SW 1271 (cell line): ENCODE data around the gene CXCL12.

Experiments used
- DNase-seq, 2 experiments: peaks; one replicate each; lab custom pipeline; 2025; lab: John Stamatoyannopoulos, UW

Gene CXCL12

DNA sequence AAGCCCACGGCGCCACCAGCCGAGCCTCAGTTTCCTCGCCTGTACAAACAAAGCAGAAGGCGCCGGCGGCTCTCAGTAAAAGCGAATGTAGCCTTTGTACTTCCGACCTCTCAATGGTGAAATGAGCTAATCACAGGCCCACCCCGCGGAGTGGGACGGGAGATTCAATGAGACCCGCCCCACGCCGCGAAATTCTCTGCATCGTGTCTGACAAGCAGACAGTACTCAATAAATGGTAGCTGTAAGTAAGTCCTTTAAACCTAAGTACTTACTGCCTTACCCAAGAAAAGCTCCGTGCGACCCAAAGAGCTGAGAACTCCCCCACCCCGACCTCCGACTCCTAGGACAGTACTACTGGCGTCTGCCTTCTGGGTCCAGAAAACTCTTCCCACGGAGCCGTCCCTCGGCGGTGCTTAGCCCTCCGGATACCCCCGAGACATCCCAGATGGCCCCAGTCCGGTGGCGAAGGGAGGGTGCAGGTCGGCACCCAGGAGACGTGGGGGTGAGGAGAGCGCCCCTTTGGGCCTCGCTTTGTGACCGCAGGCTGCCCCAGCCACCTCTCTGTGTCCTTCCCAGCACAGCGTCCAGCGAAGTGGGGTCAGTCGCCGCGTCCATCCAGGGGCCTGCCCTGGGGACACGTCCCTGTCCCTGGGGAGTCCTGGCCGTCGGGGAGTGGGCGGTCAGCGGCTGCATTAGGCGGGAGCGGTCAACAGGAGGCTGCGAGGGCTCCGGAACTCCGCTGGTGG lies 972 bp upstream of the CXCL12 start:
- DNase-seq: no peak

DNA sequence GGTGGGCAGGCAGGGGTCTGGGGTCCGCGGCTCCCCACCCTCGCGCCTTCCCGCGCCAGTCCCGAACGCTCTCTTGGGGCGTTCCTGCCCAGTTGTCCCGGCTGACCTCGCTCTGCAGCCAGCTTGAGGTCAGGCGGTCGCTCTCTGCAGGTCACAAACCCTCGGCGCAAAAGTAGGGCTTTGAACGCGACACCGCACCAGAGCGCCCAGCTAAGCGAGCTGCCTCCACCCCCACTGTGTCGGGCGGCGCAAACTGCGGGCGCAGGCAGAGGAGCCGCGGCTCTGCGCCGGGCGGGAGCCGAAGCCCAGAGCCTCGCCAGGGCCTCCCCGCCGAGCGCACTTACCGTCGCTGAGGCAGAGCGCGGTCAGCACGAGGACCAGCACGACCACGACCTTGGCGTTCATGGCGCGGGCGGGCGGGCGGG lies 284 bp downstream of the CXCL12 start:
- DNase-seq: no peak

DNA sequence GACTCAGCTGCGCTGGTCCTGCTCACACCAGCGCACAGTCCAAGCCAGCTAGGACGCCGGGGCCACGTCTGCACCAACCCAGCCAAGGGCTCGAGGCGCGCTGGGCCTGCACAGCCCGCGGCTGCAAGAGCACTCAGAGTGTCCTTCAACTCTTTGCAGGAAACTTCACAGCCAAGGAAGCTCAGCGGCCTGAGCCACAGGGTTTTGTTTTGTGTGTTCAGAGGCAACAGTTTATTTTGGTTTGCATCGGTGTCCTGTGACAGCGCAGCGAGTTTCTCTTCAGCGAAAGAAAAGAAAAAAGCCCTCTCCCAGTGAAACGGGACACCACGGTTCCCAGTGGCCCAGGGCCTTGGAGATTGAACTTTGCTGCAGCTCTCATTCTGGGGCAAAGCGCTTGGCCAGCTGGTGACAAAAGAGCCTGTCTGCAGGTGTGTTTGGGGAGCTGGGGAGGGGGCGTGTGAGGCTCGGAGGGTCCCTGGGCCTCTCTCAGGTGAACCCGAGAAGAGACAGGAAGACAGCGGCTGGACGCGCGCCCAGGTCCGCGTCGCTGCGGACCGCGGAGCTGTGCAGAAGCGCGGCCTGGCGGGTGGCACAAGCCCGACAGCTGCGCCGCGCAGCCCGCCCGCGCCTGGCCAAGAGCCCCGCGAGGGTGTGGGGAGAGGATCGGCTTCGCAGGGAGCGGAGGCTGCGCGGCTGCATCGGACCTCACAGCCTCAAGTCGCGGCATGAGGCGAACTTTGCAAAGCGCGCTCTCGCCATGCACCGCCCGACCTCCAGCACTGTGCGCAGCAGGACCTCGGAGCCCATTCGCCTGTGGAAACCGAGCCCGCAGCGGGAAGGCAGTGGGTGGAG lies 922 bp downstream of the CXCL12 start:
- no peak for DNase-seq

DNA sequence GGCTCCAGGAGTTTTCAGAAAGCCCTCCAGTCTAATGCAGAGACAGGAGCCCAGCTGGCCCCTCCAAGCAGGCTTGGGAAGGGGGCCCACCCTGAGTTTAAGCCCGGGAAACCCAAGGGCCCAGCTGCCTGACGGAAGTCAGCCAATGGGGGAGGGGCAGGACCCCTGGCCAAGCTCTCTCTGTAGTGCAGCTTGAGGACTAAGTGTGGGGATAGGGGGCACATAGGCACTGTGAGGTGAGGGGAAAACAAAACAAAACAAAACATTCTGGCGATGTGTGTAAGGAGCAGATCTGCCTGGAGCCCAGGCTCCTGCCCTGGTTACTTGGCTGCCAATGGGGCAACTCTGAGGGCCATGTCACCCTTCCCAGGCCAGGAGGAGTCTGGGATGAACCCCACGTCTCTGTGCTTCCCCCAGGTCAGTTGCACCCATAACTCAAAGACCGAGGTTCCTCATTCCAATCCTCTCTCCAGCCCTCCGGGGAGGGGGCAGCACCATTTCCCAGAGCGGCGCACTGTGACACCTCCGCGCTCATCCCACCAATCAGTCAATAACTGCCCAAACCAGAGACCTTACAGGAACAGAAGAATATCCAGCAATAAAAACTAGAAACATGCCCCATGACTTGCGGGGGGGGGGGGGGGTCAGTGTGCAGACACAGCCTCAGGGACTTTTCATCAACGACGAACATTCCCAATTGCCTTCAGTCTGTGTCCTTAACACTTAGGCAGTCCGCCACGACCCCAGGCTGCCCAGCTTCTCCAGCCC lies 1.7 kb downstream of the CXCL12 start:
- DNase-seq: no peak

DNA sequence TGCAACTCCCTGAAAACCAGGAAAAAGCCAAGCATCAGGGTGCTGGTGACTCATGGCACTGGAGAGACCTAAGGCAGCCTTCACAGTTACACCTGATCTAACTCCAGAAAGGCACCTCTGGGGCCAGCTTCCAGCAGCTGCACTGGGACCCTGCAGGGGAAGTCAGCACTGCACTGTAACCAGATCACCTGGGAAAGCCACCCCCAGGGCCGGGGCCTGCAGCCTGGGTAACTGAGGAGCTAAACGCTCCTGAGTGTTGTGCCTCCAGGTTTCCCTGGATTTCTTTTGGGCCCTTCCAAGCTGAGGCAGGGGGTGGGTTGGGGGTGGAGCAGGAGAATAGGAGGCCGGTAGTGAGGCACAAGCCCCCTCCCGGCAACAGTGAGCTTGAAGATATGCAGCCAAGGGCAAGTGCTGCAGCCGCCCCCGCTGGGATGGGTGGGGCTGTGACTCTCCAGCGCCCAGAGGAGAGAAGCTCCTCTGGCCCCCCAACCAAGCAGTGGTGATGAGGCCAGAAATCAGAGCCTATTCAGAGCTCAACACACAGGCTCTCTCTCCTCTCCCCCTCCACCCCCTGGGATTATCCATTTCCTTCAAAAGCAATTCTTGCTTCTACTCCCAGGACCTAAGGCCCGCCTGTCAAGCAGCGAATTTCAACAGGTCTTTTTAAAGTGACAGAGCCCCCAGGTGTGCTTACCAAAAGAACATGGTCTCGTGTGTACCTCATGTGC lies 2.6 kb downstream of the CXCL12 start:
- DNase-seq: no peak

DNA sequence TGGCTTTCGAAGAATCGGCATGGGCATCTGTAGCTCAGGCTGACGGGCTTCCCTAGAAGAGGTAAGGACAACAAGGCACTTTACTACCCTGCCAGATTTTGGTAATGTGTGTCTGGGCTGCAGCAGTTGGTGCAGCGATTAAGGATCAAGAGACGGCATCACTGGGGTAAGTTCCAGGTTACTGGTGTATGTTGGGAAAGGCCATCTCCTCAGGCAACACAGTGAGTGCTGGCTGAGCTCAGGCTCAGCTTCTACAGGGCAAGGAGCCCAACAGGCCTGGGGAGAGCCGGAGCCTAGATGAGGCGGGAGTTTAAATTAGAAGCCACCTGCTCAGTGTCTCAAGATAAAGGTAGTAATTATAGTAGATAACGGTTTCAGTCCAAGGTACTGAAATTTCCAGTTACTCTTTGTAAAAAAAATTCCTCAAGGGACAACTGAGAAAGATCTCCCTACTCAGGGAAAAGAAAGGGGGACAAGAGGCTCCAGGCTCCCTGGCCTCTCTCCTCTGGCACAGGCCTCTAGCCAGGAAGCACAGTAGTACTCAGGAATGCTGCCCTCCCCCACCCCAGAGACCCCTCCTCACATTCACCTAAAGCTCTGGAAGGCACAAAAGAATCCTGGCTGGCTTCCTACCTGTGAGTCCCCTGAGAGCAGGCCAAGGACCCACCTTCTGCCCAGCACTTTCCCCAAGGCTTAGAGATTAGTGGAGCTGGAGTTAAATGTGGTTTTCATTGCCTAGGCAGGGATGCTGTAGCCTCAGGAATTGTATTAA lies 3.9 kb downstream of the CXCL12 start:
- DNase-seq: no peak

DNA sequence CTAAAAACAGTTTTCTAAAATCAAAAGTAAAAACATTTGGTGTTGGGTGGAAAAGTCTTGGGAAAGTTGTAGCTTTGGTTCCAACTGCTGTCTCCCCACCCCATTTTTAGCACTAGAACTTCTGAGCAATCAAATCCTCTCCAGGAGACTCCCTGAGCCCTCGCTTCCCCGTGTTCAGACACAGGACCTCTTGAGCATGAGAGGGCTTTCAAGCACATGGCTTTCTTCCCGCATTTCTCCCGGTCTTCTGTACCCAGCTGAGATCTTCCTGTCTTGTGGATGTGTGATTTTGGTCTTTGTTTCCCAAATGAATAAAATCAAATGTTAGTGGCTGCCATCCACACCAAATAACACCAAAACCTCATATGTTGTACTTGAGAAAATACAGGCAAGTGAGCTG lies 5.0 kb downstream of the CXCL12 start:
- no peak for DNase-seq

DNA sequence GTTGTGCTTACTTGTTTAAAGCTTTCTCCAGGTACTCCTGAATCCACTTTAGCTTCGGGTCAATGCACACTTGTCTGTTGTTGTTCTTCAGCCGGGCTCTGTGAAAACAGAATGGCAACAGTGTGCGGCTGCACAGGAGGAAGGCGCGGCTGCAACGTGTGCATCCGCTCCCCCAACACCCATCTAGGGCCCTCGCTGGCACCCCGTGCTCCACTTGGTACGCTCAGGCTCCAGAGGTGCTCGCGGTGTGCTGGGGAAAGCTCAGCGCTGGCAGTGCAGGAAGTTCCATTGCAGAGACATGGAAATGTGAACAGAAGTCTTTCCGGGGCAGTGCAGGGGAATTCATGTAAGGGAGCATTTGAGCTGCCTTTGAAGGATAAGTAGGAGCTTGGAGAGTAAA lies 6.3 kb downstream of the CXCL12 start:
- DNase-seq: no peak

DNA sequence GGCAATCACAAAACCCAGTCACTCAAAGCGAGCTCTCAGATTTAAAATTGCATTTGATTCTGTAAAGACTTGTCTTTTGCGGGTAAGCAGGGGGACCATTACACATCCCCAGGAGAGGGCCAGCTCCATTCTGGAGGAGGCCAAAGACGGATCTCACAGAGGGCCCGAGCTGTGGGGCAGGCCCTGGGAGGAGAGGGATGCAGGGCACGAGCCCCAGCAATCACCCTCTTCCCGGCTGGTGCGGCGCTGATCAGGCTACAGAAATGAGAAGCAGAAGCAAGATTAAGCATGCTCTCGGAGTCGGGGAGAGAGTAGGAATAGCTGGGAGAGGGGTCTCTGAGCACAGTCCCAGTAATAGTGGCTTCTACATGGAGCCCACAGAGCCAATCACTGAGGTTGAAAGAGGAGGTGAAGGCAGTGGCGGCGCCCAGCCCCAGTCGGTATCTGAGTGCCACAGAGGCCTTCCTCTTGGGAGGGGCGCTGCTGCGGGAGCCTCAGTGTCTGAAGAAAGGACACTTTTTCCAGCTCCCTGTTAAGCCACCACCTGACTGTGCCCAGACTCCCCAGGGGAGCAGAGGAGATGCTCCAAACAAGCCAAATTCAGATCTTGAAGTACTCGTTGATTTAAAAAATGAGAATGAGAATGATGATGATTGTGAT lies 7.1 kb downstream of the CXCL12 start:
- no peak for DNase-seq

DNA sequence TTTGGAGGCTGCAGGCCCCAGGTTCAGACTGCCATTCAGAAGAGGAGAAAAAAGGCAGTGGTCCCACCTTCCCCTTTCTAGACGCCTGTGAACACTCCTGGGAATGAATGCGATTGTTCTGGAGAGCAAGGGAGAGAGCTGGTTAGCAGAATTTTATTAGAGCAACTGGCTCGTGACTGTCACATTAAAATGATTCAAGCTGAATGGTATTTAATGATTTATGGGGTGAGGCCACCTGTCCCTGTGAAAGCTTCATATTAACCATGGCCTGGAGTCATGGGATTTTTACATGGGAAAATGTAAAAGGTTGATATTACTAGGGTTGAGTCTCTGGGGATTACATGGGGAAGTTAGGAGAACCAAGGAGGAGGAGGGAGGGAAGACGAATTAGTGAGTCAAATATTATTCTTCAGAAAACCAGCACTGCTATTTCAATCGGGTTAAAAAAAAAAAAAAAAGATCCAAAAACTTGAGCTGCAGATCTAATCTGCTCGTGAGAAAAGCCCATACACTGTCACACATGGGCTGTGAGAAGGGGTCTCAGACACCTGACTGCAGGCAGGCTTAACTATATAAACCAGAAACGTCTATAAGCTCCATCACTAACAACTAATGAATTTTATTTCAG lies 8.3 kb downstream of the CXCL12 start:
- DNase-seq: no peak

DNA sequence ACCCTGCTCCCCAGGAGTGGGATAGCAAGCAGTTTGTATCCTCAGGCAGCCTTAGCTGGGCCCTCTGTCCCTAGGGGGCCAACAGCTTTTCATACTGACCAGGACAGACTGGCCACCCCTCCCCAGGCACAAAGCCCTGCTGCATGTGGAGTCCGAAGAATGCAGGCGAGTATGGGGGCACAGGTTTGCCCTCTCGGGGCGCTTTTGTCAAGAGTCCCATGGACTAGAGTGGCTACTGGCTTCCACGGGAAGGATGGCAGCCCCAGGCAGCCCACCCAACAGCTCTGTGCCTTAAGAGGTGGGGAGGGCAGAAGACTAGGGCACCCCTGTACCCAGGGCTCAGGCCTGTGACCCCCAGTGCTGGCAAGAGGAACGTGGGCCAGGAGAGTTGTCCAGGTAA lies 10.7 kb downstream of the CXCL12 start:
- no peak for DNase-seq

DNA sequence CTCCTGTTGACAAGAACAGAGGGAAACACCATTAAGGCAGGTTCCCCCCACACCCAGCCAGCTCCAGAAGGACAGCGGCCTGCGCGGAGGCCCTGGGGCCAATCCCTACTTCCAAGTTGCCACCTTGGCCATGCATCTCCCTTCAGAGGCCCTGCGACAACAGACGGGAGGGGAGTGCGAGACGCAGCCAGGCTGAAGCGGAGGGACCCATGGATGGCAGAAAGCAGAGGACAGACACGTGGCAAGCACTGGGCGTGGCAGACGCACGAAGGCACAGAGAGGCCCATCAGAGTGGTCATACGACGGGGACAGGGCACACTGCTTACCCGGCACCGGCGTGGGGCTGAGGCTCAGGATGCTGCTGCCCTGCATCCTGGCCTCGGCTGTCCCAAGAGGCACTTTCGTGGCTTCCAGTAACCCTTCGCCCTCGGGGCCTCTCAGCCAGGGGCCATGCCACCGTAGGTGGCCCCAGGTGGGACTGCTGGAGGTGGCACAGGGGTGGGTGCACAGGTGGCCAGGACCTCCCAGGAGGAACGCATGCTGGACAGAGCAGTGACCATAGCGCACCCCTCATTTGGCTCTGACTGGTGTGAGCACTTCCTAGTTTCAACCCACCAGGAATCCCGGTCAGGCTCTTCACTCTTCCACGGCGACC lies 11.4 kb downstream of the CXCL12 start:
- DNase-seq: no peak

DNA sequence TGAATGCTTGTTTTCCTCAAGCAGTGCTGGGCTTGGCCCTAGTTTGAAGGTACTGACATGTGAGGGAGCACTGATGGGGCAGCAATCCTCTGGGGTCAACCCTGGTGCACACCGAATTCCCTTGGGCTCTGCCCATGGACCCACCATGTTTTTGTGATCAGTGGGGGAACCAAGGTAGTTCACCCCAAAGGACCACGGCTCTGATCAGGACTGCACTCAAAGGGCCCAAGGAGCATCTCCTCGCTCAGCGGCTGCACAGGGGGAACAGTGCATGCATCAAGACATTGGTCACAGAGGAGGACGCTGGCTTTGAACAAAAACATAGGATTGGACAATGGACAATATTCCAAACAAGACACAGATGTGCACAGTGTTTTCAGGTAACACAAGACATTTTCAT lies 12.7 kb downstream of the CXCL12 start:
- no peak for DNase-seq

DNA sequence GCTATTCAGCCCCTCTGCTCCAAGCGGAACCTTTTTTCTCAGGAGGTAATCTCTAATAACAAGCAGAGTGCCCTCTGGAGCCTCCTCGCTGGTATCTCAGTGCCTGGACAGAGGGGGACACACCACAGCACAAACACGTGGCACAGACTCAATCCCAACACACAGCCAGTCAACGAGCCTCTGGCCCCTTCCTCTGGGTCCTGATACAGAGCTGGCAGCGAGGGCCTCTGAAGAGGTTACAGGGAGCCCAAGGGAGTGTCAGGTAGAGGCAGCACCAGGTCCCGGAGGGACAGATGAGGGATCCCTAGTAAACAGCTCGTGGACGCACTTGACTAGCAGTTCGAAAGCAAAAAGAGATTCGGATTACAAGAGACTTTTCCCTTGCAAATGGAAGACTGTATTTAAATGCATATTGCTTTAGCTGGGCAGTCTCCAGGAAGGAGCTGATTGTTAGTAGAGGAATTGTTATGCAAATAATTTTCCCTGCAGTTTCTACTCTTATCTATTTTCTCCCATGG lies 14.1 kb downstream of the CXCL12 start:
- DNase-seq: no peak

DNA sequence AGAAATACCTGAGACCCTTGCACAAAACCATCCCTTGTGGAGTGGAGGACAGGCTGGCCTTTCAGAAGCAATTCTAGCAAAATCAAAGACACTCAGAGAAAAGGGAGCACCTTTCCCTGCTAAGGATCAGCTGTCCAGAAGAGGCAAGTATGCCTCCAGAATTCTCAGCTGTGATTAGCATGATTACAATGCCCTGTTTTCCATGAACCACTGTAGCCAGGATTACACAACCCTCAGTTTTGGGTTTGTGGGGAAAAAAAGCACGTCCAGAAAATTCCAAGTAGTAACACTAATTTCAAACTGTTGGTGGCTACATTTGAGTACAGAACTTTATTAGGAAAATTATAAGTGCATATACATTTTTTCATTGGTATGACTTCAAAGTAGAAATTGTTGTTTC lies 15.0 kb downstream of the CXCL12 start:
- no peak for DNase-seq

DNA sequence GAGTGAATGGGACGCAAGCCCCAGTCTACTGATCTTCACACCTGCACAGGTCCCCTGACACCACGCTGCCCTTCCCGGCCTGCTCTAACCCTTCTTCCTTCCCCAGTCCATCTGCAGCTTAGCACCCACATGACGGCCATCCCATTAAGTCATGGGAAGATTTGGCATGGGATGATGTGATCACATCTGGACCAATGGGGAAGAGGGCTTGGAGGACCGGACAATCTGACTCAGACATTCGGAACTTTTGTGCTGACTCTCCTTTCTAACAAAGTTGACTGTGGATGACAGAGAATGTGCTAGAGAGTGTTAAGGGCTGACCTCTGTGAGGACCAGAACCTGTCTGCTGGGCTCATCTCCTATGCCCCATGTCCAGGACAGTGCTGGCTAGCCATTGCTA lies 15.6 kb downstream of the CXCL12 start:
- DNase-seq: no peak

DNA sequence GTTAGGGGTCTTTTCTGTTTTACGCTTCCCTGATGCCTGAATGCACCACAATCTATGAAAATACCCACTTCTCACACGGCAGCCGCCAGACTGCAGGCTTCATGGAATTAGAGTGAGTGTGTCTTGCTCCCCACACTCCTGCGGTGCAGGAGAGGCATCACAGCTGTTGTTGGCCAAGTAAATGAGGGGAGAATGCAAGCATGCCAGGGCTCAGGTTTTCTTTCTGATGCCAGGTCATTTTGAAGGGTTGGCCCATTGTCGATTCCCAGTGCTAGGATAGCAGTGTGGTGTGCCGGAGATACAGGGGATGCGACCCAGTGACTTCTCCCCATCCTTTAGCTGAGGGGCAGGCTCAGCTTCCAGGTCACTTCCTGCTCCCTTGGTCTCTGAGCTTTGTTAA lies 16.3 kb downstream of the CXCL12 start:
- no peak for DNase-seq

DNA sequence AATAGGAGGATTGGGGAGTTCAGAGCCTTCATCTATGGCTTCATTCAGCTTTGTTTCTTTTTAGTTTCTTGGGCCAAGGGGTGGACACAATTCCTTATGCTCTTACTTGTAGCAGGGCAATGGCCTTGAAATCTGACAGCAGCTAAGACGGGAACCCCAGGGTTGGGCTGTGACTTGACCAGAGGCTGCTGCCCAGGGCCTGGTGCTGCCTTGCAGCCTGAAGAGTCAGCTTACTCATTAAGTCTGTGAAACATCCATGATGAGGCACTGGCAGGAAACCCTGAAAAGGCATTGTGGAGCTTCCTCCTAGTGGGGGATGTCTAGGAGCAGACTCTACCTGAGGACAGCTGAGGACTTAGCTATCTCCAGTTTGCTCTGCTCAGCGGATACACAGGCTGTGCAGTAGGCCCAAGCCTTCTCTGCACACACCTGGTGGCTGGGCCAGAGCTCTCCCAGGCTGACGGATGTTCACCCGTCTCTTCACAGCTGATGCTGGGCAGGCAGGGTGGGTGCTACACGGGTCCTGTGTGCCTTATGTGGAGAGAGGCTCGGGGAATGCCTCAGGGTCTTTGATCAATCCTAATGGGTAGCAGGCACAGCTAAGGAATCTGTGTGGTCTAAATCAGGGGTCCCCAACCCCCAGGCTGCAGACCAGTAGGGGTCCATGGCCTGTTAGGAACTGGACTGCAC lies 17.8 kb downstream of the CXCL12 start:
- no peak for DNase-seq

DNA sequence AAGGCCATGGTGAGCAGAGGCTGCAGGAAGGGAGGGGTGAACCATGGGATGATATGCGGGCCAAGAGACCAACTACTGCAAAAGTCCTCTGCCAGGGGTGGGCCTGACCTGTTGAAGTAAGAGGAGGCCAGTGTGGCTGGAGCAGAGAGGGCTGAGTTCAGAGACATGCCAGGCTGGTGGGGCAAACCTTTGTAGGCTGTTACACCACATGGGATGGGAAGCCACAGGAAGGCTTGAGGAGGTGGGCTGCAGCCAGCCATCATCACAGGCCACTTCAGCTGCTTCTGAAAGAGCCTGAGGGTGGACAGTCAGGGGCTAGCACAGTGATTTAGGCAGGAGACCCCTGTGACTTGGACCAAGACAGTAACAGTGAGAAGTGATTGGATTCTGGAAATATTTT lies 20.3 kb downstream of the CXCL12 start:
- no peak for DNase-seq
